Ovary (tissue), 9 donors: Measurements from ENCODE around the gene TM9SF3. TPM values are rescaled to one million over a fixed set of nuclear protein-coding genes. Genes with fewer than 3 reads are reported as not detected.

Source experiments
- DNase-seq, 5 donors: peaks; one replicate each; pipeline ENCODE4 v3.0.0-alpha.2; 2019 to 2020
- H3K27ac ChIP-seq, 2 donors: fragments of 200-600 bp; one replicate each; pipeline versions ENCODE4 v1.5.1 to v1.8.0; 2019 to 2022
- H3K27me3 ChIP-seq: fragments of 200-600 bp; one replicate; pipeline ENCODE4 v1.8.0; 2022
- H3K36me3 ChIP-seq: fragments of 200-600 bp; sonication (generic); one replicate; pipeline ENCODE4 v1.5.1; 2019
- H3K4me1 ChIP-seq: one replicate; pipeline ENCODE4 v1.8.1; 2013; ENCODE audit warnings: mild to moderate bottlenecking, moderate library complexity; ENCODE audit not compliant: insufficient read depth
- H3K4me3 ChIP-seq: fragments of 200-600 bp; sonication (generic); one replicate; pipeline ENCODE4 v1.5.1; 2017
- H3K9me3 ChIP-seq, 2 donors: fragments of 200-600 bp in 1 of 2; sonication (generic) in 1 of 2; one replicate each; pipeline versions ENCODE4 v1.5.1 to v1.8.1; 2013 to 2019; ENCODE audit warnings: mild to moderate bottlenecking in 1 of 2, moderate library complexity in 1 of 2
- EP300 ChIP-seq: sonication (generic); formaldehyde crosslinking; IDR thresholded peaks from one replicate; pipeline ENCODE4 v1.6.1; 2017; ENCODE audit warnings: antibody characterized with exemption
- POLR2A ChIP-seq: fragments of 450-650 bp; IDR thresholded peaks from one replicate; pipeline ENCODE4 v1.6.1; 2017; ENCODE audit warnings: antibody characterized with exemption, mild to moderate bottlenecking, moderate library complexity
- WGBS, 3 donors: extraction: QIAGEN DNeasy Blood & Tissue Kit in 1 of 3; methylation state at CpG; one replicate each; pipeline versions ENCODE4 v1.1.5 to v1.1.7; 2013 to 2017; 5-methylcytosine and 5-hydroxymethylcytosine counted together
- intact Hi-C, 4 donors: fragments of 100-400 bp; cut with DNase I; formaldehyde crosslinking; loops; one replicate each; pipeline versions ENCODE4 v1.11.0 to v1.15.1; 2022 to 2023
- polyA plus RNA-seq, 2 donors: library from polyadenylated mRNA; stranded (reverse); fragments of 200-250 nt in 1 of 2; fragments of 350-450 nt in 1 of 2; fragmentation: Illumina TruSeq in 1 of 2; extraction: RNeasy Lipid Tissue Mini Kit (QIAGEN cat#74804) in 1 of 2; gene quantifications; one replicate each; pipeline ENCODE4 v1.2.3, GENCODE V29; 2013 to 2014
- total RNA-seq, 7 donors: library from RNA; depleted of rRNA in 2 of 7; stranded (reverse); fragments of >200 nt in 2 of 7; fragmentation: NEBNext Ultra II Directional in 3 of 7; extraction: Animal tissue kit (Norgen Biotek cat#: 25700) in 3 of 7; gene quantifications; one replicate each; pipeline versions ENCODE4 v1.1.0 to v1.2.4, GENCODE V29; 2016 to 2023
- TF ChIP-seq, protein P1 (sequence below), 3 donors: fragments of 450-650 bp in 2 of 3; fragments of 200-600 bp in 1 of 3; IDR thresholded peaks; one replicate each; pipeline versions ENCODE4 v1.5.1 to v1.8.0; 2016 to 2022; ENCODE audit warnings: antibody characterized with exemption in 3 of 3, mild to moderate bottlenecking in 1 of 3
- donor health status: DM: no; HTN: no; CAD: no; lungs with moderate emphysema.
- donor health status: DM: no; HTN: no; CAD: no.
- donor health status: Bipolar disorder and iron deficiency.
- donor health status: DM: yes; HTN: yes; CAD: no.
- donor health status: DM: no; HTN: no; CAD: no.
- donor health status: DM: yes; HTN: yes; CAD: no.

The TM9SF3 gene
- total and polyA plus RNA-seq, 9 donors = 51.7 to 157 (median 101) TPM

DNA sequence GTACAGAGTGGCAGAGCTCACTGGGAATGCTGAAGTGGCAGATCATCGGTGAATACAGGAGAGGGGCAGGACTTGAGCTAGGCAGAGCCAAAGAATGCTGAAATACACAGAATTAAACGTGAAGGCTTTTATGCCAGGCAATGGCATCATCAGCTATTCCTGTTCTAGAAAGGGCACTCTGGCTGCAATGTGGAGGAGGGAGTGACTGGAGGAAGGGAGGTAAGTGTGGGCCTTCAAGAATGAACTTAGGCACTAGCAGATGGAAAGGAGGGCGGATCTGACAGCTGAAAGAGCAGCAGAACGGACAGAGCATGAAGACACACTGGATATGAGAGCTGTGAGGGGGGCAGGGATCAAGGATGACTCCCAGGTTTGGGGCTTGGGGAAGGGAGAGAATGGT, 12.0 kb upstream of the TM9SF3 start:
- no peaks in the 10 kb centered on the region for H3K4me1 ChIP-seq
- H3K9me3 ChIP-seq = no peaks in the 10 kb centered on the region
- H3K27me3 ChIP-seq = no peaks in the 10 kb centered on the region
- H3K27ac ChIP-seq = no peak overlapping the region
- intact Hi-C loops = no loop called here
- no peaks in the 10 kb centered on the region for H3K36me3 ChIP-seq
- no peak for DNase-seq
- H3K4me3 ChIP-seq = no peak overlapping the region
- TF ChIP-seq, protein P1, sequence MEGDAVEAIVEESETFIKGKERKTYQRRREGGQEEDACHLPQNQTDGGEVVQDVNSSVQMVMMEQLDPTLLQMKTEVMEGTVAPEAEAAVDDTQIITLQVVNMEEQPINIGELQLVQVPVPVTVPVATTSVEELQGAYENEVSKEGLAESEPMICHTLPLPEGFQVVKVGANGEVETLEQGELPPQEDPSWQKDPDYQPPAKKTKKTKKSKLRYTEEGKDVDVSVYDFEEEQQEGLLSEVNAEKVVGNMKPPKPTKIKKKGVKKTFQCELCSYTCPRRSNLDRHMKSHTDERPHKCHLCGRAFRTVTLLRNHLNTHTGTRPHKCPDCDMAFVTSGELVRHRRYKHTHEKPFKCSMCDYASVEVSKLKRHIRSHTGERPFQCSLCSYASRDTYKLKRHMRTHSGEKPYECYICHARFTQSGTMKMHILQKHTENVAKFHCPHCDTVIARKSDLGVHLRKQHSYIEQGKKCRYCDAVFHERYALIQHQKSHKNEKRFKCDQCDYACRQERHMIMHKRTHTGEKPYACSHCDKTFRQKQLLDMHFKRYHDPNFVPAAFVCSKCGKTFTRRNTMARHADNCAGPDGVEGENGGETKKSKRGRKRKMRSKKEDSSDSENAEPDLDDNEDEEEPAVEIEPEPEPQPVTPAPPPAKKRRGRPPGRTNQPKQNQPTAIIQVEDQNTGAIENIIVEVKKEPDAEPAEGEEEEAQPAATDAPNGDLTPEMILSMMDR (IDR thresholded peaks at IDR 0.05) = no peak
- no peak for TF ChIP-seq EP300
- TF ChIP-seq POLR2A = no peak
- 70 to 78% (median 76%) methylated on average over 4 of the region's 4 CpGs for whole genome bisulfite sequencing, 3 donors

DNA sequence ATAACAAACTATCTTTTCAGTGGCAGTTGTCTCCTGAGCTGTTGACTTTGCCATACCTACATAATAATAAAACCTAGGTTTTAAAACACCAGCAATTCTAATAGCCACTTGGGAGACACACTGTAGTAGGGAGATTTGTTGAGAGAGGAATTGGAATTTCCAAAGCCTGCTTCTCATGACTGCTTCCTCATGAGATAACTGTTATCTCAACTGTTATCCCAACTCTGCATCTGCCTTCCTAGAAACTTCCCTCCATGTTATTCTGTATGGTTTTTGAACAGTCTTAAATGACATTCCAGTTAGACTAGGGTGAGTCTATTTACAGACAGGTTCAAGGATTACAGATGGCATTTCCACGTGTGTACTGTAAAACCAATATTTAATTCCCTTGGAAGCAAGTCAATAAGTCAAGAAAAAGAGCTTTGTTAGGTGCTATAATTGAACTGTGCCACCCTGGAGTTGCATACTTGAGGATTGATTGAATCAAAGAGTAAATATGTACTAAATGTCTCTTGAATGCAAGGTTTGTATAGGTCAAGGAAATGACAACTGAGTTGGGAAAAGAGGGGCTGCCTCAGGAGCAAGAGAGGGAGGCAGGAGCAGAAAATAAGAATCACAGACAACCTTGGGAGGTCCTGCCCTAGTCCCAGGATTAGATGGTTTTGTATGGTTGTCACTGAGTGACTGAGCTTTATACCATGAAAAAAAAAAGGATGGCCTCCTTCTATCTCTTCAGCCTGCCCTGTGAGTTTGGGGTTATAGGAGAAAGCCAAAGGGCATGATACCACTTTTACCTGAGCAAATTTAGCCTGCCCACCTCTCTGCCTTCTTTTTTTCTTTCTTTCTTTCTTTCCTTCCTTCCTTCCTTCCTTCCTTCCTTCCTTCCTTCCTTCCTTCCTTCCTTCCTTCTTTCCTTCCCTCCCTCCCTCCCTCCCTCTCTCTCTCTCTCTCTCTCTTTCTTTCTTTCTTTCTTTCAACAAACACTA, 9.9 kb upstream of the TM9SF3 start:
- intact Hi-C loops = no loop called here
- no peak for DNase-seq
- Histone ChIP-seq H3K4me1 (no peaks in the 10 kb centered on the region), H3K9me3 (no peaks in the 10 kb centered on the region), H3K27ac (no peak overlapping the region), H3K27me3 (no peaks in the 10 kb centered on the region), H3K36me3 (no peaks in the 10 kb centered on the region), H3K4me3 (no peak overlapping the region)
- TF ChIP-seq POLR2A (no peak), EP300 (no peak)
- TF ChIP-seq, protein P1 (IDR thresholded peaks at IDR 0.05) = no peak
- WGBS, 3 donors = 48 to 72% (median 66%) methylated on average over 1 of the region's 1 CpG

DNA sequence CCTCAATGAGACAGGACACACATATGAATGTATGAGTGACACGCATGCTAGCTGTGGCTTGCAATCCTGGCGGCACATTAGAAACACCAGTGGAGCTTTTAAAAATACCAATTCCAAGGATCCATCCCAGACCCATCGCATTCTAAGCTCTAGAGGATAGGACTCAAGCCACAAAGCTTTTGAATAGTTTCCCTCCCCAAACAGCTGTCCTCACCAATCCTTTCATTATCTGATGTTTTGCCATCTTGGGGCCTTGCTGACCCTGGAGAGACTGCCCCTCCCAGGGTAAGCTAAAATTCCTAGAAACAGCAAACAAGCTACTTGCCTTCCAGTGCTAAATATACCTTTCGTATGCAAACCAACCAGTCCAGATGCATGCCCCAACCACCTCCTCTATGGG, 8.9 kb upstream of the TM9SF3 start:
- H3K27ac ChIP-seq = no peak overlapping the region
- DNase-seq = no peak
- H3K9me3 ChIP-seq = no peaks in the 10 kb centered on the region
- no peaks in the 10 kb centered on the region for H3K27me3 ChIP-seq
- 89 to 95% (median 93%) methylated on average over 4 of the region's 4 CpGs for WGBS, 3 donors
- H3K4me1 ChIP-seq = no peaks in the 10 kb centered on the region
- no peaks in the 10 kb centered on the region for H3K36me3 ChIP-seq
- H3K4me3 ChIP-seq = no peak overlapping the region
- no peak for TF ChIP-seq POLR2A
- TF ChIP-seq, protein P1 (IDR thresholded peaks at IDR 0.05) = no peak
- intact Hi-C loops = no loop called here

DNA sequence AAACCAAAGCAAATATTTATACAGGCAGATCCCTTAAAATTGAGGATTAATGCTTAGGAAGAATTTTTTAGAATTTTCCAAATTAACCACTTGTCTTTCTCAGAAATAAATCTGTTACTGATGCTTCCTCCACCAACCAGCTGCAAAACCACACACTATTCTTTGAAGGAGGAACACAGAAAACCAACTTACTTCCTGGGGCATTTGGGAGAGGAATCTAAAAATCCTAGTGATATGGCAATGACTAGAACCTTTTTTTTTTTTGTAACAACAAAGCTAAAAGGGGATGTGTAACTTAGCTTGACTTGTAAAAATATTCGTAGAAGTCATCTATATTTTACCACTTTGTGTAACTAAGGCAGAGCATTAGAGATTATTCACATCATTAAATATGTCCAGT, 5.1 kb upstream of the TM9SF3 start:
- WGBS, 3 donors = 80 to 94% (median 86%) methylated on average over 1 of the region's 1 CpG
- no peak for TF ChIP-seq EP300
- TF ChIP-seq, protein P1 (IDR thresholded peaks at IDR 0.05) = no peak

More for the DNA sequence above, 5.1 kb upstream of the TM9SF3 start:
- Histone ChIP-seq H3K27me3 (no peaks in the 10 kb centered on the region), H3K4me3 (no peak overlapping the region), H3K9me3 (no peaks in the 10 kb centered on the region), H3K4me1 (peaks cover 2% of the 10 kb centered on the region), H3K27ac (no peak overlapping the region), H3K36me3 (no peaks in the 10 kb centered on the region)
- intact Hi-C loops = no loop called here
- DNase-seq = no peak
